Endothelial cell of umbilical vein (primary cell): ENCODE measurements around the gene PODXL2. TPM values are rescaled to one million over a fixed set of nuclear protein-coding genes. Genes with fewer than 3 reads are reported as not detected.

ENCODE experiments used
- BruUV-seq: library from RNA; stranded (reverse); fragments of 400-500 nt; replicated peaks from 2 replicates; lab custom pipeline; 2021; lab: Mats Ljungman, UMichigan
- CTCF ChIA-PET: fragments of 300-600, 350-600 bp; sonication (Branson Sonifier 250); formaldehyde crosslinking; loops from one replicate; lab custom pipeline; 2021; ENCODE audit warnings: antibody characterized with exemption, inconsistent platforms; lab: Charles Lee
- POLR2A ChIA-PET: fragments of 300-600, 350-600 bp; sonication (Branson Sonifier 250); formaldehyde crosslinking; loops from one replicate; lab custom pipeline; 2021; ENCODE audit warnings: antibody characterized with exemption, inconsistent platforms; lab: Charles Lee
- DNase-seq: peaks from one replicate; pipeline ENCODE4 v3.0.0-alpha.2; 2011; ENCODE audit warnings: low read depth, low spot score
- FAIRE-seq: peaks from 2 replicates; lab custom pipeline; 2011; peaks lifted over from hg19 to GRCh38; lab: Jason Lieb, UNC
- H2AFZ ChIP-seq: 2 replicates; pipeline ENCODE4 v1.6.0; 2012; ENCODE audit warnings: low read depth, low read length, control low read depth, inconsistent platforms
- H3K27ac ChIP-seq: 2 replicates; pipeline ENCODE4 v1.5.1; 2011; ENCODE audit warnings: low read depth, mild to moderate bottlenecking, control low read depth, low read length, moderate library complexity; ENCODE audit not compliant: insufficient read depth
- H3K27me3 ChIP-seq, 2 experiments: 2 replicates each; pipeline versions ENCODE4 v1.6.0 to v1.6.1; 2011; ENCODE audit warnings: low read length in 2 of 2, mixed read lengths in 1 of 2; ENCODE audit not compliant: control insufficient read depth in 2 of 2, insufficient read depth in 2 of 2
- H3K36me3 ChIP-seq, 2 experiments: 2 replicates in 1 of 2; 3 replicates in 1 of 2; pipeline ENCODE4 v1.5.1; 2011; ENCODE audit warnings: low read length in 2 of 2, mild to moderate bottlenecking in 1 of 2, moderate library complexity in 1 of 2; ENCODE audit not compliant: control insufficient read depth in 2 of 2, insufficient read depth in 2 of 2; ENCODE audit errors: extremely low read depth in 1 of 2
- H3K4me1 ChIP-seq: 3 replicates; pipeline ENCODE4 v1.5.1; 2011; ENCODE audit warnings: mild to moderate bottlenecking, low read length; ENCODE audit not compliant: control insufficient read depth, insufficient read depth; ENCODE audit errors: extremely low read depth
- H3K4me2 ChIP-seq: 2 replicates; pipeline ENCODE4 v1.6.1; 2011; ENCODE audit warnings: low read length, control low read depth, mixed read lengths; ENCODE audit not compliant: insufficient read depth
- H3K4me3 ChIP-seq, 3 experiments: fragments of 200-600 bp in 1 of 3; sonication (generic), shearing (Covaris generic) in 1 of 3; replicated peaks in 1 of 3; 2 replicates each; pipeline ENCODE4 v1.5.1; 2011 to 2016; ENCODE audit warnings: control low read depth in 3 of 3, low read length in 3 of 3, mild to moderate bottlenecking in 2 of 3, inconsistent platforms in 1 of 3, low read depth in 1 of 3, moderate library complexity in 1 of 3; ENCODE audit not compliant: insufficient read depth in 1 of 3
- H3K79me2 ChIP-seq: 2 replicates; pipeline ENCODE4 v1.6.0; 2012; ENCODE audit warnings: low read length, inconsistent platforms; ENCODE audit not compliant: control insufficient read depth, insufficient read depth
- H3K9ac ChIP-seq: replicated peaks from 2 replicates; pipeline ENCODE3; 2011; ENCODE audit warnings: low read length, control low read depth; ENCODE audit not compliant: insufficient read depth; ENCODE audit errors: extremely low read depth
- H3K9me1 ChIP-seq: replicated peaks from 3 replicates; pipeline ENCODE4 v1.6.0; 2011; ENCODE audit warnings: mild to moderate bottlenecking, low read length; ENCODE audit not compliant: control insufficient read depth, insufficient read depth; ENCODE audit errors: extremely low read depth
- H3K9me3 ChIP-seq: replicated peaks from 2 replicates; pipeline ENCODE4 v1.5.1; 2012; ENCODE audit warnings: low read length, inconsistent platforms; ENCODE audit not compliant: control insufficient read depth, insufficient read depth
- H4K20me1 ChIP-seq: replicated peaks from 2 replicates; pipeline ENCODE3; 2011; ENCODE audit warnings: mild to moderate bottlenecking, low read length; ENCODE audit not compliant: control insufficient read depth, insufficient read depth; ENCODE audit errors: extremely low read depth
- EZH2 ChIP-seq: IDR thresholded peaks from 2 replicates; pipeline ENCODE4 v1.6.1; 2012; ENCODE audit warnings: borderline replicate concordance, low read depth, mild to moderate bottlenecking, moderate library complexity, low read length, inconsistent platforms; ENCODE audit not compliant: severe bottlenecking
- FOS ChIP-seq: IDR thresholded peaks from 2 replicates; pipeline ENCODE4 v1.6.1; 2011; ENCODE audit warnings: mild to moderate bottlenecking, low read length, moderate library complexity, borderline replicate concordance; ENCODE audit not compliant: insufficient read depth
- GATA2 ChIP-seq: IDR thresholded peaks from 2 replicates; pipeline ENCODE4 v1.7.0; 2011; ENCODE audit warnings: low read depth, mild to moderate bottlenecking, moderate library complexity, mixed read lengths, low read length; ENCODE audit not compliant: insufficient read length, insufficient read depth
- JUN ChIP-seq: IDR thresholded peaks from 2 replicates; pipeline ENCODE4 v1.6.1; 2011; ENCODE audit warnings: borderline replicate concordance, low read depth; ENCODE audit not compliant: insufficient read length, insufficient read depth
- MYC ChIP-seq: IDR thresholded peaks from one replicate; pipeline ENCODE4 v1.6.1; 2011; ENCODE audit warnings: mild to moderate bottlenecking, low read depth, low read length
- POLR2A ChIP-seq: IDR thresholded peaks from 2 replicates; pipeline ENCODE4 v1.6.1; 2012; ENCODE audit warnings: low read depth, mild to moderate bottlenecking, control low read depth, low read length
- POLR2AphosphoS5 ChIP-seq: IDR thresholded peaks from 2 replicates; pipeline ENCODE4 v1.6.1; 2012; ENCODE audit warnings: low read depth, mild to moderate bottlenecking, control low read depth, low read length, moderate library complexity; ENCODE audit not compliant: insufficient read depth
- dilution Hi-C: fragments of 300-500 bp; cut with MboI; formaldehyde crosslinking; loops from one replicate; pipeline ENCODE4 v1.15.0; 2019; ENCODE audit warnings: low sequenced_read_pairs; ENCODE audit not compliant: extremely low pct_ligation_motif_present
- intact Hi-C: fragments of 100-400 bp; cut with micrococcal nuclease; formaldehyde crosslinking; loops from one replicate; pipeline ENCODE4 v1.10.0; 2022
- polyA plus RNA-seq, 4 experiments: library from polyadenylated mRNA; depleted of rRNA in 3 of 4; stranded (reverse) in 3 of 4; unstranded in 1 of 4; fragments of >200 nt; gene quantifications; 2 replicates each; pipeline versions ENCODE4 v1.2.1 to v1.2.3, GENCODE V29; 2011 to 2012; ENCODE audit warnings: missing spikeins in 1 of 4
- total RNA-seq: library from RNA; stranded (reverse); gene quantifications from 2 replicates; pipeline ENCODE4 v1.2.3, GENCODE V29; 2021
- TF ChIP-seq, protein P1 (sequence below), 2 donors: IDR thresholded peaks; 1 replicate in 1 of 2; 2 replicates in 1 of 2; pipeline ENCODE4 v1.5.1; 2011; ENCODE audit warnings: low read length in 2 of 2, mild to moderate bottlenecking in 2 of 2, moderate library complexity in 2 of 2, control low read depth in 1 of 2, inconsistent platforms in 1 of 2, low read depth in 1 of 2; ENCODE audit not compliant: insufficient read depth in 1 of 2; ENCODE audit errors: extremely low read depth in 1 of 2
- TF ChIP-seq, protein P2 (sequence below): IDR thresholded peaks from 2 replicates; pipeline ENCODE4 v1.6.1; 2011; ENCODE audit not compliant: insufficient read depth, insufficient read length

The PODXL2 gene
- total and polyA plus RNA-seq, 2 donors (not counting 3 experiments of a cell fraction or from before 2014, with no cell fraction given) = 5.5 to 6.5 TPM

DNA sequence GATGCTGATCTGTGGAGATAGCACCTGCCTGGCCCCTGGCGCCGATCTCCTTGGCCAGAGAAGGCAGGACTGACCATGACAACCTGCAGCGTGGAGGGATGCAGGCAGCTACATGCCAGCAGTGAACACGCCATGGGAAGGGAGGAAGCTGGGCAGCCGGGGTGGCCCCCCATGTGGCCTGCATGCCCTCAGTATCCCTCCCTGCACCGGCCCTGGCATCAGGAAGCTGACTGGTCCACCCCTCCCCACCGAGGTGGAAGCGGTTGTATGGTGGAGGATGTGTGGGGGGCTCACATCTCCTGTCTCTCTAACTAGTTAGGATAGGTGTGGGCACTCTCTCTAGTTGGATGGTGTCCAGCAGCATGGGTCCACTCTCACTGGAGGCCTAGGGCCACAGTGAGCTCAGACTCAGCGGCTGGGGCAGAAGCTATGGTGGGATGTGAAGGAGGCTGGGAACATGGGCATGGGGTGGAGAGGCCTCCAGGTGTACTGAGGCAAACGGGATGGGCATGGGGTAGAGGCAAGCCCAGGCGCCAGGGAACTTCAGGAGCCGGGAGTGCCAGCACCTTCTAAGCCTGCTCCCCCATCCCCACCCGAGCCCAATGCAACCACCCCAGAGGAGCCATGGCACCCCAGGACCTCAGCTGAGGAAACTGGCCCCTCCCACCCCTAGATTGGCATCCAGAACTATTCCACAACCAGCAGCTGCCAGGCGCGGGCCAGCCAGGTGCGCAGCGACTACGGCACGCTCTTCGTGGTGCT is 42.0 kb downstream of the PODXL2 start:
- DNase-seq = no peak
- no peak for FAIRE-seq

DNA sequence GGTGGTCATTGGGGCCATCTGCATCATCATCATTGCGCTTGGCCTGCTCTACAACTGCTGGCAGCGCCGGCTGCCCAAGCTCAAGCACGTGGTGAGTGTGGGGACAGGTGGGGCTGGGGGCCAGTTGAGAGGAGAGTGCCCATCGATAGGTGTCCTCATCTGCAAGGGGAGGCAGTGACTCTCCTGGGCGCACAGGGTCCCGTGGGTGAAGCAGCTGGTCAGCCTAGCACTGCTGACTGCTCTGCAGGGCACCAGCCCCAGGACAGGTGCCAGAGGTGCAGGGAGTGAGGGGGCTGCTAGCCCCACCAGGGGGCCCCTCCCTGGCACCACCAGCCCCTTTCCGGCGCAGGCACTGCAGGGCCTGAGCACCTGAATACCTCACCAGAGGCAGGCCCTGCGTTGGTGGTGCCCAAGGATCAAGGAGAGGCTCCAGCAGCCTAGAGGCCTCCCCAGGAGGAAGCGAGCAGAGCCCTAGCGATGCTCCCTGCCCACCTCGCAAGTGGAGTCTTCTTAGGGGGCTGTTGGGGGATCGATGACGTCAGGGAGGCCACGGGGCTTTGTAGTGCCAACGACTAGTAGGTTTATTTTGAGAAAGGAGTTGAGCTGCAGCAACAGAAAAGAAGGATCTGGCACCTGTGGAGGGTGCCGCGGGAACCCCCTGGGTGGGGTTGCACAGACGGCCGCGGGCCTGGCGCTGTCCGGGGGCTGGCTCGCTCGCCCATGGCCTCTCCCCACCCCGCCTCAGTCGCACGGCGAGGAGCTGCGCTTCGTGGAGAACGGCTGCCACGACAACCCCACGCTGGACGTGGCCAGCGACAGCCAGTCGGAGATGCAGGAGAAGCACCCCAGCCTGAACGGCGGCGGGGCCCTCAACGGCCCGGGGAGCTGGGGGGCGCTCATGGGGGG is 42.8 kb downstream of the PODXL2 start:
- Histone ChIP-seq H3K9ac (peak overlapping the region; percentile 56), H3K4me3 (peak overlapping the region; percentile 36 to 73 (median 50)), H3K4me1 (peaks cover 5% of the 10 kb centered on the region), H3K4me2 (peak overlapping the region; percentile 61), H4K20me1 (no peaks in the 10 kb centered on the region), H3K27ac (peak overlapping the region; percentile 10), H3K9me3 (no peaks in the 10 kb centered on the region), H3K36me3 (no peaks in the 10 kb centered on the region), H3K79me2 (no peaks in the 10 kb centered on the region), H3K9me1 (no peaks in the 10 kb centered on the region), H2AFZ (peak overlapping the region; percentile 80), H3K27me3 (no peaks in the 10 kb centered on the region)
- ChIA-PET POLR2A (no interaction called here), CTCF (no interaction called here)
- TF ChIP-seq, protein P1, sequence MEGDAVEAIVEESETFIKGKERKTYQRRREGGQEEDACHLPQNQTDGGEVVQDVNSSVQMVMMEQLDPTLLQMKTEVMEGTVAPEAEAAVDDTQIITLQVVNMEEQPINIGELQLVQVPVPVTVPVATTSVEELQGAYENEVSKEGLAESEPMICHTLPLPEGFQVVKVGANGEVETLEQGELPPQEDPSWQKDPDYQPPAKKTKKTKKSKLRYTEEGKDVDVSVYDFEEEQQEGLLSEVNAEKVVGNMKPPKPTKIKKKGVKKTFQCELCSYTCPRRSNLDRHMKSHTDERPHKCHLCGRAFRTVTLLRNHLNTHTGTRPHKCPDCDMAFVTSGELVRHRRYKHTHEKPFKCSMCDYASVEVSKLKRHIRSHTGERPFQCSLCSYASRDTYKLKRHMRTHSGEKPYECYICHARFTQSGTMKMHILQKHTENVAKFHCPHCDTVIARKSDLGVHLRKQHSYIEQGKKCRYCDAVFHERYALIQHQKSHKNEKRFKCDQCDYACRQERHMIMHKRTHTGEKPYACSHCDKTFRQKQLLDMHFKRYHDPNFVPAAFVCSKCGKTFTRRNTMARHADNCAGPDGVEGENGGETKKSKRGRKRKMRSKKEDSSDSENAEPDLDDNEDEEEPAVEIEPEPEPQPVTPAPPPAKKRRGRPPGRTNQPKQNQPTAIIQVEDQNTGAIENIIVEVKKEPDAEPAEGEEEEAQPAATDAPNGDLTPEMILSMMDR (IDR thresholded peaks at IDR 0.05; ENCODE audit: extremely low read depth in 1 of 2, insufficient read depth in 1 of 2, low read depth in 1 of 2, low read length in 2 of 2) = no peak
- TF ChIP-seq, protein P2, sequence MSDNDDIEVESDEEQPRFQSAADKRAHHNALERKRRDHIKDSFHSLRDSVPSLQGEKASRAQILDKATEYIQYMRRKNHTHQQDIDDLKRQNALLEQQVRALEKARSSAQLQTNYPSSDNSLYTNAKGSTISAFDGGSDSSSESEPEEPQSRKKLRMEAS = no peak
- TF ChIP-seq POLR2A = no peak
- no peak for TF ChIP-seq JUN
- no peak for TF ChIP-seq FOS
- TF ChIP-seq GATA2 = no peak
- TF ChIP-seq MYC = no peak
- TF ChIP-seq POLR2AphosphoS5 = no peak
- TF ChIP-seq EZH2 = no peak
- no peak for FAIRE-seq
- no TSS peak for BruUV-seq
- intact Hi-C loops = no loop called here
- dilution Hi-C loops = no loop called here
- DNase-seq = peak; percentile 7

More for the DNA sequence above, 42.0 kb downstream of the PODXL2 start:
- intact Hi-C loops (no loop called here), dilution Hi-C loops (no loop called here)
- Histone ChIP-seq H3K4me3 (no peak overlapping the region), H3K79me2 (no peaks in the 10 kb centered on the region), H3K9me3 (no peaks in the 10 kb centered on the region), H2AFZ (no peak overlapping the region), H3K27ac (no peak overlapping the region), H3K9me1 (no peaks in the 10 kb centered on the region), H3K4me1 (peaks cover 5% of the 10 kb centered on the region), H3K36me3 (no peaks in the 10 kb centered on the region), H3K4me2 (no peak overlapping the region), H4K20me1 (no peaks in the 10 kb centered on the region), H3K9ac (no peak overlapping the region), H3K27me3 (no peaks in the 10 kb centered on the region)
- no TSS peak for BruUV-seq
- ChIA-PET CTCF (no interaction called here), POLR2A (no interaction called here)
- TF ChIP-seq POLR2AphosphoS5 = no peak
- TF ChIP-seq GATA2 = no peak
